Measurements from ENCODE around the gene GNPDA2.

The GNPDA2 gene

DNA sequence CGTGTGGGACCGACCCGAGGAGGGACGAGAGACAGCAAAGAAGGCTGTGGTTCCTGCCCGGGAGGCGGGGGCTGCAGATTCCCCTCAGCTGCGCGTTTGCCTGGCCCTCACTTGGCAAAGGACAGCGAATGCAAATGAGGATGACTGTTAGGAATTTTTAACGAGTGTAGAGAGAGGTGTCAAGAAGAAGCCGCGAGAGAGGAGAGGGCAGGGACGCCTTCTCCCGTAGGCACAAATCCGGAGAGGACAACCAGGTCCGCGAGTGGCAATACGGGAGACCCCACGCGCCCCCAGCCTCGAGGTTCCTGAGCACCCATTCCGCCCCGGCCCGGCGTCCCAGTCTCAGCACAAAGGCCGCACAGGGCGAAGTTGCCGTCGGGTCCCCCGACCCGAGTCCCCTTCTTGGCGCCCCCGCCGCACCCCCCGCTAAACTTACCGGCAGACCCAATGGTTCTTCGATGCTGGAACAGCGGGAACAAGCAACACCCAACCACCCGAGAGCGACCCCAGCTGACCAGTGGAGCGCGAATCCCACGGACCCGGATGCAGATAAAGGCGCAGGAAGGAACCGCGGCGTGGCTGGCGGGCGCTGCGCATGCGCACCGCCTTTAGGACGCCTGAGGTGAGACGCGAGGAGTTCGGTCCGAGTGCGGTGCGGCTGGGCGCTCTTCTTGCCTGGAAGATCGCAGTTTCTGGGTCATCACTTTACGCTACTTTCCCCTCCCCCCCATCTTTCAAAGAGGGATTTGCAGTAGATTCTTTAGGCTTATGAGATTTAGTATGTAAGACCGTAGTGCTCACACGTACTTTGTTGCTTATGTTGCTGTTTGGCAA is at the start of gene GNPDA2:
TSS of gene GNPDA2 (minus strand) at position 519 of the 834 bp plus-strand sequence. CDS start 4,349 bp downstream, outside the sequence.
- TF ChIP-seq, protein P1, sequence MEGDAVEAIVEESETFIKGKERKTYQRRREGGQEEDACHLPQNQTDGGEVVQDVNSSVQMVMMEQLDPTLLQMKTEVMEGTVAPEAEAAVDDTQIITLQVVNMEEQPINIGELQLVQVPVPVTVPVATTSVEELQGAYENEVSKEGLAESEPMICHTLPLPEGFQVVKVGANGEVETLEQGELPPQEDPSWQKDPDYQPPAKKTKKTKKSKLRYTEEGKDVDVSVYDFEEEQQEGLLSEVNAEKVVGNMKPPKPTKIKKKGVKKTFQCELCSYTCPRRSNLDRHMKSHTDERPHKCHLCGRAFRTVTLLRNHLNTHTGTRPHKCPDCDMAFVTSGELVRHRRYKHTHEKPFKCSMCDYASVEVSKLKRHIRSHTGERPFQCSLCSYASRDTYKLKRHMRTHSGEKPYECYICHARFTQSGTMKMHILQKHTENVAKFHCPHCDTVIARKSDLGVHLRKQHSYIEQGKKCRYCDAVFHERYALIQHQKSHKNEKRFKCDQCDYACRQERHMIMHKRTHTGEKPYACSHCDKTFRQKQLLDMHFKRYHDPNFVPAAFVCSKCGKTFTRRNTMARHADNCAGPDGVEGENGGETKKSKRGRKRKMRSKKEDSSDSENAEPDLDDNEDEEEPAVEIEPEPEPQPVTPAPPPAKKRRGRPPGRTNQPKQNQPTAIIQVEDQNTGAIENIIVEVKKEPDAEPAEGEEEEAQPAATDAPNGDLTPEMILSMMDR (IDR thresholded peaks at IDR 0.05; ENCODE audit: low read depth, low read length) = peak; percentile 38
- in situ Hi-C loops (cut with HindIII; ENCODE audit: low sequenced_read_pairs) = no loop called here
- peak within 1 kb of the TSS; percentile 84 for H3K4me3 ChIP-seq (ENCODE audit: low read depth, low read length)
- DNase-seq (ENCODE audit: low read depth, low spot score) = peak; percentile 91

GRCh38 chr4:44772340-44772739 is 46.0 kb upstream of the GNPDA2 start:
- TF ChIP-seq, protein P1 (IDR thresholded peaks at IDR 0.05; ENCODE audit: low read depth, low read length) = no peak
- in situ Hi-C loops (cut with HindIII; ENCODE audit: low sequenced_read_pairs) = no loop called here
- DNase-seq (ENCODE audit: low read depth, low spot score) = no peak
- no peak overlapping the region for H3K4me3 ChIP-seq (ENCODE audit: low read depth, low read length)

DNA sequence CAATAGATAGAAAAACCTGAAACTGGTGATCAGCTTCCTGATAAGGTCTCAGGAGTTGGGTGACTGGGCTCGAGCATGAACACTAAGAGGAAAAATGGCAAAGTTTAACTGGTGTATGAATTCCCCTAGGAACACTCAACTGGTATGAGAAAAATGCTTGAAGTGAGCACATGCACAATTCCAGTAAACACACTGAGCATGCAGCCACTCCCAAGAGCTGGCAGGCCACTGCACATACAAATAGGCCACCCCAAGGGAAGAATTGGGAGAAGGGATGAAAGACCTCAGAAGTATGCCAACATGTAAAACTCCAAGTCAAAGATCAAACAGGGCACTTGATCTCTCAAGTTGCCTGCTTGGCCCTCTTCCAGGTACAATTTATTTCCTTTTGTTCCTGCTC is 45.4 kb upstream of the GNPDA2 start:
- in situ Hi-C loops (cut with HindIII; ENCODE audit: low sequenced_read_pairs) = no loop called here
- DNase-seq (ENCODE audit: low read depth, low spot score) = no peak
- TF ChIP-seq, protein P1 (IDR thresholded peaks at IDR 0.05; ENCODE audit: low read depth, low read length) = no peak
- no peak overlapping the region for H3K4me3 ChIP-seq (ENCODE audit: low read depth, low read length)

- H3K4me3 ChIP-seq (ENCODE audit: low read depth, low read length) = no peak overlapping the region
- DNase-seq (ENCODE audit: low read depth, low spot score) = no peak
- in situ Hi-C loops (cut with HindIII; ENCODE audit: low sequenced_read_pairs) = no loop called here
- TF ChIP-seq, protein P1 (IDR thresholded peaks at IDR 0.05; ENCODE audit: low read depth, low read length) = no peak
Observed at GRCh38 chr4:44766453-44766852, 40.1 kb upstream of the GNPDA2 start.

- no peak for DNase-seq (ENCODE audit: low read depth, low spot score)
- no peak overlapping the region for H3K4me3 ChIP-seq (ENCODE audit: low read depth, low read length)
- in situ Hi-C loops (cut with HindIII; ENCODE audit: low sequenced_read_pairs) = no loop called here
- TF ChIP-seq, protein P1 (IDR thresholded peaks at IDR 0.05; ENCODE audit: low read depth, low read length) = no peak
Observed at GRCh38 chr4:44765116-44765515, 38.8 kb upstream of the GNPDA2 start.

DNA sequence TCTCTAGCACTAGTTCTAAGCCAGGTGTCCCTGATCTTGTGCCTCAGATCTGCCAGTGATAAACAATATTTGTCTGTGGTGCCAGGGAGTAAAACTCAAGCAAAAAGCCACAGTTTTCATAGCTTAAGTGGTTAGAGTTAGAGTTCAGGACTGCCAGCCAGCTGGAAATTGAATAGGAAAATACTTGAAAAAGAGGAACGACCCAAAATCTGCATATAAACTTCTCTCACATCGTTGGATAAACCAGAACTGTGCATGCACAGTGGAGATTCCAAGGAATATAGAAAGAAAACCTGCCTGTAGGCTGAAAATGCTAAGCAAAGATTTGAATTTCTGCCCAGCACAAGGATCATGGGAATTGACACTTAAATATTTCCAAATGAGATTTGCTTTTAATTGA is 35.0 kb upstream of the GNPDA2 start:
- in situ Hi-C loops (cut with HindIII; ENCODE audit: low sequenced_read_pairs) = no loop called here
- TF ChIP-seq, protein P1 (IDR thresholded peaks at IDR 0.05; ENCODE audit: low read depth, low read length) = no peak
- no peak overlapping the region for H3K4me3 ChIP-seq (ENCODE audit: low read depth, low read length)
- DNase-seq (ENCODE audit: low read depth, low spot score) = no peak
